IMR-90 (cell line): Measurements from ENCODE around the gene CAMK2B.

ENCODE experiments used
- BHLHE40 ChIP-seq: fragments of 150-350 bp; IDR thresholded peaks from 2 replicates; pipeline ENCODE4 v1.6.1; 2016; ENCODE audit warnings: mild to moderate bottlenecking, low read depth, low read length
- CEBPB ChIP-seq: IDR thresholded peaks from 2 replicates; pipeline ENCODE4 v1.6.1; 2012; ENCODE audit warnings: low read depth, low read length, improper control_type of control experiment
- FOS ChIP-seq: fragments of 150-350 bp; IDR thresholded peaks from 2 replicates; pipeline ENCODE4 v1.6.1; 2016; ENCODE audit warnings: low read depth, low read length
- MAFK ChIP-seq: IDR thresholded peaks from 2 replicates; pipeline ENCODE4 v1.6.1; 2012; ENCODE audit warnings: low read depth, low read length, improper control_type of control experiment
- MAZ ChIP-seq: IDR thresholded peaks from 2 replicates; pipeline ENCODE4 v1.6.1; 2012; ENCODE audit warnings: low read depth, mild to moderate bottlenecking, low read length, improper control_type of control experiment, moderate library complexity, borderline replicate concordance
- MXI1 ChIP-seq: IDR thresholded peaks from 2 replicates; pipeline ENCODE4 v1.6.1; 2012; ENCODE audit warnings: low read depth, mild to moderate bottlenecking, low read length, moderate library complexity, borderline replicate concordance
- POLR2A ChIP-seq: IDR thresholded peaks from 2 replicates; pipeline ENCODE4 v1.6.1; 2012; ENCODE audit warnings: mild to moderate bottlenecking, low read depth, low read length
- RAD21 ChIP-seq: IDR thresholded peaks from 2 replicates; pipeline ENCODE4 v1.6.1; 2012; ENCODE audit warnings: low read length, improper control_type of control experiment
- RFX5 ChIP-seq: IDR thresholded peaks from 2 replicates; pipeline ENCODE4 v1.8.0; 2012; ENCODE audit warnings: low read depth, mild to moderate bottlenecking, low read length, moderate library complexity
- SMC3 ChIP-seq: fragments of 150-350 bp; IDR thresholded peaks from 2 replicates; pipeline ENCODE4 v1.6.1; 2016; ENCODE audit warnings: low read depth, mild to moderate bottlenecking, antibody characterized with exemption, low read length, moderate library complexity
- TF ChIP-seq, protein P1 (sequence below): conservative IDR thresholded peaks from 2 replicates; pipeline ENCODE4 v1.5.1; 2012; ENCODE audit warnings: mild to moderate bottlenecking, low read depth, low read length, improper control_type of control experiment
- TF ChIP-seq, protein P2 (sequence below): fragments of 150-350 bp; IDR thresholded peaks from 2 replicates; pipeline ENCODE4 v1.6.1; 2017; ENCODE audit warnings: mild to moderate bottlenecking, antibody characterized with exemption, low read length, low read depth
- TF ChIP-seq, protein P3 (sequence below): fragments of 150-350 bp; IDR thresholded peaks from 2 replicates; pipeline ENCODE4 v1.6.1; 2016; ENCODE audit warnings: low read depth, mild to moderate bottlenecking, low read length, moderate library complexity, borderline replicate concordance

DNA sequence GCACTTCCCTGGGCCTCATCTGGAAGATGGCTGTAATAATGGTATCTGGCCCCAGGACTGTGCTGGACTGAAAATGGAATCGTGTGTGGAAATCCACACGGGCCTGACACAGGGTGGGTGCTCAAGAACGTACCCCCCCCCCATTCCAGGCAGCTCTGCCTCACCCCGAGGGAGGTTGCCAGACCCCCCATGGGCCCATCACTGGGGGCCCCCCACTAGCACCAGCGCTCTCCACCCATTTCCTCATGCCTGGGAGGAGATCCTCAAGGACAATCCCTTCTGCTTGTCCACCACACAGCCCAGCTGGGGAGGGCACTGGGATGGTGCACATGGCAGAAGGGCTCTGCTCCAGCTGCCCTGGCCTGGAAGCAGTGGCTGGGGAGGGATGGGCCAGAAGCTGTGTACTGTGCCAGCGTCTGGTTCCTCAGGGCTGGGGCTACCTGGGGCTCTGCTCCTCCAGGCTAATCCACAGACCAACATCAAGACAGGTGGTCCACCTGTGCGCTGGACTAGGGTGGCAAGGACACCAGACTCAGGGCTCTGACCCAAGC is 55.4 kb downstream of the CAMK2B start:
- TF ChIP-seq, protein P1, sequence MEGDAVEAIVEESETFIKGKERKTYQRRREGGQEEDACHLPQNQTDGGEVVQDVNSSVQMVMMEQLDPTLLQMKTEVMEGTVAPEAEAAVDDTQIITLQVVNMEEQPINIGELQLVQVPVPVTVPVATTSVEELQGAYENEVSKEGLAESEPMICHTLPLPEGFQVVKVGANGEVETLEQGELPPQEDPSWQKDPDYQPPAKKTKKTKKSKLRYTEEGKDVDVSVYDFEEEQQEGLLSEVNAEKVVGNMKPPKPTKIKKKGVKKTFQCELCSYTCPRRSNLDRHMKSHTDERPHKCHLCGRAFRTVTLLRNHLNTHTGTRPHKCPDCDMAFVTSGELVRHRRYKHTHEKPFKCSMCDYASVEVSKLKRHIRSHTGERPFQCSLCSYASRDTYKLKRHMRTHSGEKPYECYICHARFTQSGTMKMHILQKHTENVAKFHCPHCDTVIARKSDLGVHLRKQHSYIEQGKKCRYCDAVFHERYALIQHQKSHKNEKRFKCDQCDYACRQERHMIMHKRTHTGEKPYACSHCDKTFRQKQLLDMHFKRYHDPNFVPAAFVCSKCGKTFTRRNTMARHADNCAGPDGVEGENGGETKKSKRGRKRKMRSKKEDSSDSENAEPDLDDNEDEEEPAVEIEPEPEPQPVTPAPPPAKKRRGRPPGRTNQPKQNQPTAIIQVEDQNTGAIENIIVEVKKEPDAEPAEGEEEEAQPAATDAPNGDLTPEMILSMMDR = no peak
- no peak for TF ChIP-seq POLR2A
- no peak for TF ChIP-seq RAD21
- TF ChIP-seq, protein P2, sequence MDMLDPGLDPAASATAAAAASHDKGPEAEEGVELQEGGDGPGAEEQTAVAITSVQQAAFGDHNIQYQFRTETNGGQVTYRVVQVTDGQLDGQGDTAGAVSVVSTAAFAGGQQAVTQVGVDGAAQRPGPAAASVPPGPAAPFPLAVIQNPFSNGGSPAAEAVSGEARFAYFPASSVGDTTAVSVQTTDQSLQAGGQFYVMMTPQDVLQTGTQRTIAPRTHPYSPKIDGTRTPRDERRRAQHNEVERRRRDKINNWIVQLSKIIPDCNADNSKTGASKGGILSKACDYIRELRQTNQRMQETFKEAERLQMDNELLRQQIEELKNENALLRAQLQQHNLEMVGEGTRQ = no peak
- no peak for TF ChIP-seq MAFK
- TF ChIP-seq SMC3 = no peak
- no peak for TF ChIP-seq BHLHE40
- no peak for TF ChIP-seq MAZ
- no peak for TF ChIP-seq RFX5
- no peak for TF ChIP-seq FOS
- TF ChIP-seq, protein P3, sequence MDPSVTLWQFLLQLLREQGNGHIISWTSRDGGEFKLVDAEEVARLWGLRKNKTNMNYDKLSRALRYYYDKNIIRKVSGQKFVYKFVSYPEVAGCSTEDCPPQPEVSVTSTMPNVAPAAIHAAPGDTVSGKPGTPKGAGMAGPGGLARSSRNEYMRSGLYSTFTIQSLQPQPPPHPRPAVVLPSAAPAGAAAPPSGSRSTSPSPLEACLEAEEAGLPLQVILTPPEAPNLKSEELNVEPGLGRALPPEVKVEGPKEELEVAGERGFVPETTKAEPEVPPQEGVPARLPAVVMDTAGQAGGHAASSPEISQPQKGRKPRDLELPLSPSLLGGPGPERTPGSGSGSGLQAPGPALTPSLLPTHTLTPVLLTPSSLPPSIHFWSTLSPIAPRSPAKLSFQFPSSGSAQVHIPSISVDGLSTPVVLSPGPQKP = no peak
- TF ChIP-seq MXI1 = no peak
- no peak for TF ChIP-seq CEBPB
